ENCODE results near the gene ADAMTS6.

GRCh38 chr5:65173130-65173525 is 308.6 kb downstream of the ADAMTS6 start:
- TF ChIP-seq, protein P1, sequence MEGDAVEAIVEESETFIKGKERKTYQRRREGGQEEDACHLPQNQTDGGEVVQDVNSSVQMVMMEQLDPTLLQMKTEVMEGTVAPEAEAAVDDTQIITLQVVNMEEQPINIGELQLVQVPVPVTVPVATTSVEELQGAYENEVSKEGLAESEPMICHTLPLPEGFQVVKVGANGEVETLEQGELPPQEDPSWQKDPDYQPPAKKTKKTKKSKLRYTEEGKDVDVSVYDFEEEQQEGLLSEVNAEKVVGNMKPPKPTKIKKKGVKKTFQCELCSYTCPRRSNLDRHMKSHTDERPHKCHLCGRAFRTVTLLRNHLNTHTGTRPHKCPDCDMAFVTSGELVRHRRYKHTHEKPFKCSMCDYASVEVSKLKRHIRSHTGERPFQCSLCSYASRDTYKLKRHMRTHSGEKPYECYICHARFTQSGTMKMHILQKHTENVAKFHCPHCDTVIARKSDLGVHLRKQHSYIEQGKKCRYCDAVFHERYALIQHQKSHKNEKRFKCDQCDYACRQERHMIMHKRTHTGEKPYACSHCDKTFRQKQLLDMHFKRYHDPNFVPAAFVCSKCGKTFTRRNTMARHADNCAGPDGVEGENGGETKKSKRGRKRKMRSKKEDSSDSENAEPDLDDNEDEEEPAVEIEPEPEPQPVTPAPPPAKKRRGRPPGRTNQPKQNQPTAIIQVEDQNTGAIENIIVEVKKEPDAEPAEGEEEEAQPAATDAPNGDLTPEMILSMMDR (IDR thresholded peaks at IDR 0.05 in 4 of 5, conservative IDR thresholded peaks at IDR 0.05 in 1 of 5), result no peak
- TF ChIP-seq POLR2A (IDR thresholded peaks at IDR 0.05), result no peak
